ENCODE results near the gene THADA.

The THADA gene

GRCh38 chr2:43379494-43379893 is 216.3 kb downstream of the THADA start:
- DNase-seq, result no peak

- DNase-seq, result no peak
These were observed 218.5 kb downstream of the THADA start for GRCh38 chr2:43377327-43377726.

- no peak for DNase-seq
These were observed 219.2 kb downstream of the THADA start for GRCh38 chr2:43376523-43377198.

GRCh38 chr2:43375746-43376522 is 219.9 kb downstream of the THADA start:
- DNase-seq, result no peak

- no peak for DNase-seq
These were observed 223.3 kb downstream of the THADA start for GRCh38 chr2:43372416-43373081.

- no peak for DNase-seq
These were observed 225.1 kb downstream of the THADA start for GRCh38 chr2:43370705-43371104.

- DNase-seq, result no peak
These were observed 225.7 kb downstream of the THADA start for GRCh38 chr2:43370146-43370545.

GRCh38 chr2:43368483-43369385 is 227.1 kb downstream of the THADA start:
- DNase-seq, result no peak

GRCh38 chr2:43367012-43367782 is 228.6 kb downstream of the THADA start:
- DNase-seq, result no peak

- DNase-seq, result no peak
These were observed 232.7 kb downstream of the THADA start for GRCh38 chr2:43363120-43363519.

GRCh38 chr2:43361286-43361685 is 234.6 kb downstream of the THADA start:
- no peak for DNase-seq

GRCh38 chr2:43360137-43360536 is 235.7 kb downstream of the THADA start:
- DNase-seq, result no peak

- no peak for DNase-seq
These were observed 237.2 kb downstream of the THADA start for GRCh38 chr2:43358410-43359201.

GRCh38 chr2:43356774-43357173 is 239.1 kb downstream of the THADA start:
- DNase-seq, result no peak

- no peak for DNase-seq
These were observed 240.4 kb downstream of the THADA start for GRCh38 chr2:43355399-43355798.

GRCh38 chr2:43349904-43350303 is 245.9 kb downstream of the THADA start:
- DNase-seq, result no peak

- no peak for DNase-seq
These were observed 246.8 kb downstream of the THADA start for GRCh38 chr2:43348908-43349661.

GRCh38 chr2:43347746-43348145 is 248.1 kb downstream of the THADA start:
- DNase-seq, result no peak

GRCh38 chr2:43346602-43347567 is 249.0 kb downstream of the THADA start:
- DNase-seq, result no peak

All from amniotic stem cell (primary cell).